Measurements from ENCODE around the gene TMED7. TPM values are rescaled to one million over a fixed set of nuclear protein-coding genes. Genes with fewer than 3 reads are reported as not detected.
"Not testable (repeated sequence)": the region's sequence is repeated elsewhere in the genome, so short reads cannot be mapped to it uniquely, and the experiment has no call there.

TMED7 gene
- total RNA-seq, 8 experiments from 2014 or later, result 44.5 to 110 (median 67.5) TPM

DNA sequence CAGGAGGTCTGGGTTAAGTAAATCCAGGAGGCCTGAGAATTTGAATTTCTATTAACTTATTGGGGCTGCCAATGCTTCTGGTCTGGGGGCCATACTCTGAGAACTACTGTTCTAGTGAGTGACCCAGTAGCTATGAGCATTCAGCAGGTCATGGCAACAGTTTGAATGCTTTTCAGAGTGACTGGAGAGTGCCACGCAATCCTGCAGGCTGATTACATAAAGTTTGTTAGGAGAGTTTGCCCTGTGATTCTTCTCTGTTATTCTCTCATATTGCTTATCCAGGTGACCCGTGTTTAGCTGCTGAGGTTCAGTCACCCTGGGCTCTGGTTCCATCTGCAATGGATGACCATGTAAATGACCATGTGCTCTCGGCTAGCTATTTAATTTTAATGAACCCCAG, 22.2 kb upstream of the TMED7 start:
- Histone ChIP-seq H3K4me3 (no peak overlapping the region), H3K4me1 (replicated peaks in 1 of 2) (no peaks in the 10 kb centered on the region), H3K27ac (no peak overlapping the region)
- in situ Hi-C loops (cut with MboI; ENCODE audit: low pct_unique_long_range_greater_than_20kb in 2 of 9, low sequenced_read_pairs in 9 of 9, unreplicated experiment in 9 of 9), result loop anchor here in 1 of 9 experiments (10.0 kb wide), 1 partner anchor 187 kb away; no protein-coding TSS in a partner anchor
- ATAC-seq (replicated peaks in 6 of 8), result peak in 1 of 8 experiments; percentile 87
- 0 to 100% (median 36%) methylated on average over 1 to 2 of the region's 3 CpGs; no CpG with 5 or more reads in 2 of the 10 experiments for WGBS, 10 experiments

DNA sequence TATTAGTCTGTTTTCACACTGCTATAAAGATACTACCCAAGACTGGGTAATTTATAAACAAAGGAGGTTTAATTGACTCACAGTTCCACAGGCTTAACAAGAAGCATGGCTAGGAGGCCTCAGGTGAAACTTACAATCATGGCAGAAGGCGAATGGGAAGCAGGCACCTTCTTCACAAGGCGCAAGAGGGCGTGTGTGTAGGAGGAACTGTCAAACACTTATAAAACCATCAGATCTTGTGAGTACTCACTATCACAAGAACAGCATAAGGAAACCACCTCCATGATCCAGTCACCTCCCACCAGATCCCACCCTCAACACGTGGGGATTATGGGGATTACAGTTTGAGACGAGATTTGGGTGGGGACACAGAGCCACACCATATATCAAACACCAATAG, 19.6 kb upstream of the TMED7 start:
- H3K4me3 ChIP-seq; H3K4me1 ChIP-seq (replicated peaks in 1 of 2); H3K27ac ChIP-seq; ATAC-seq (replicated peaks in 6 of 8): not testable (repeated sequence)
- 17 to 100% (median 74%) methylated on average over 1 to 3 of the region's 5 CpGs; no CpG with 5 or more reads in 2 of the 10 experiments for WGBS, 10 experiments
- in situ Hi-C loops (cut with MboI; ENCODE audit: low pct_unique_long_range_greater_than_20kb in 2 of 9, low sequenced_read_pairs in 9 of 9, unreplicated experiment in 9 of 9), result loop anchor here in 1 of 9 experiments (10.0 kb wide), 1 partner anchor 189 kb away; no protein-coding TSS in a partner anchor

DNA sequence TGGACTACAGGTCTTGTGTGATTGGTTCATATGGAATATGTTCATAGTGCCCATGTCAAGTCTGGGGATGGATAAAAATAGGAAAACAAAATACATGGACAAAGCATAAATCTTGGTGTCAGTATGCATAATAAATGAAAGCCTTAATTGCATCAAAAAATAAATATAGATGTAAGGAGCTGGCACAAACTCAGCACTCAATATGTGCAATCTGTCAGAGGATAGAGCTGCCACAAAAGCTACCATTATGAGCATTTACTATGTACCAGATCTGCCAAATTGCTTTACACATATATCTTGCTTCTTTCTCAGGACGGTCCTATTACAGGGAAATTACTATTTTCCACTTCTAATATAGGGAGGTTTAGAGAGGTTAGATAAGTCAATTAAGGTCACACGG, 18.2 kb upstream of the TMED7 start:
- 20 to 100% (median 74%) methylated on average over 1 to 2 of the region's 2 CpGs; no CpG with 5 or more reads in 2 of the 10 experiments for WGBS, 10 experiments
- no peak overlapping the region for H3K4me3 ChIP-seq
- in situ Hi-C loops (cut with MboI; ENCODE audit: low pct_unique_long_range_greater_than_20kb in 2 of 9, low sequenced_read_pairs in 9 of 9, unreplicated experiment in 9 of 9), result loop anchor here in 1 of 9 experiments (10.0 kb wide), 1 partner anchor 191 kb away; no protein-coding TSS in a partner anchor
- no peaks in the 10 kb centered on the region for H3K4me1 ChIP-seq (replicated peaks in 1 of 2)
- ATAC-seq (replicated peaks in 6 of 8), result no peak
- H3K27ac ChIP-seq, result no peak overlapping the region

DNA sequence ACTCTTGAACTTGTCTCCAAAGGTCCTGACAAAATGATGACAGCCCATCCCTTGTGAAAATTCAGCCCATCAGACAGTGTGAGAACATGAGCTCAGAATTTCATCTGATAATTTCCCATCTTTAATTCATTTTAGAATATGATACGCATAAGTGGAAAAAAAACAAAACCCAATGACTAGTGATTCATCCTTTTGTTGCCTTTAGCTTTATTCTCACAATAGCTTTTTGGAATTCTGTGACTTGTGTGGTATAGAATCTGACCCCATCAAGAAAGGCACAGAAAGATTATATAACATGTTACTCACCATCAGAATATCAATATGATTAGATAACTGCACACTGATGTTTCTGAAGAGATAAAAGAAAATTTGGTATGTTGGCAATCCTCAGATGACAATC, 16.1 kb upstream of the TMED7 start:
- no peak for ATAC-seq (replicated peaks in 6 of 8)
- H3K4me3 ChIP-seq, result no peak overlapping the region
- H3K27ac ChIP-seq, result no peak overlapping the region
- H3K4me1 ChIP-seq (replicated peaks in 1 of 2), result no peaks in the 10 kb centered on the region
- WGBS, 10 experiments, result 0 to 86% (median 67%) methylated on average over 1 of the region's 1 CpG; no CpG with 5 or more reads in 5 of the 10 experiments
- in situ Hi-C loops (cut with MboI; ENCODE audit: low pct_unique_long_range_greater_than_20kb in 2 of 9, low sequenced_read_pairs in 9 of 9, unreplicated experiment in 9 of 9), result loop anchor here in 1 of 9 experiments (10.0 kb wide), 1 partner anchor 193 kb away; no protein-coding TSS in a partner anchor

DNA sequence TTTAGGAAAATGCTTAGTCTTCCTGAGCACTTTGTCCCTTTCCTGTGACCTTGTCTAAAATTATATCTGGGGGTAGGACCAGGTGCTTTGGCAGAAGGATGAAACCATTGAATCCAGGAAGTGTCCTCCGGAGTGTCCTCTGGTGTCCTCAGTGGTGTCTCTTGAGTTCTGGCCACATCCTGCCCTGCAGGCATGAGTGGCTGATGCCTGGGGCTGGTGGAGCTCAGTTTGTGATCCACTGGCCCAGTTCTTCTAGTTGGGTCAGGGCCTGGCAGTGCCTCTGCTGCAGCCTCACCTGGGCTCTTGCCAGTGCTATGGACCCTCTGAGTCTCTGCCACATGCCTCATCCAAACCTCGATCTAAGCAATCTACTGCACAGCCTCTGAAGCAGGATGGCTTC, 14.4 kb upstream of the TMED7 start:
- no peak for ATAC-seq (replicated peaks in 6 of 8)
- H3K4me3 ChIP-seq, result no peak overlapping the region
- no peak overlapping the region for H3K27ac ChIP-seq
- in situ Hi-C loops (cut with MboI; ENCODE audit: low pct_unique_long_range_greater_than_20kb in 2 of 9, low sequenced_read_pairs in 9 of 9, unreplicated experiment in 9 of 9), result loop anchor here in 1 of 9 experiments (10.0 kb wide), 1 partner anchor 195 kb away; no protein-coding TSS in a partner anchor
- H3K4me1 ChIP-seq (replicated peaks in 1 of 2), result peaks cover 0 to 4% of the 10 kb centered on the region in 2 donors
- WGBS, 10 experiments, result 71 to 100% (median 90%) methylated on average over 1 of the region's 2 CpGs; no CpG with 5 or more reads in 6 of the 10 experiments

DNA sequence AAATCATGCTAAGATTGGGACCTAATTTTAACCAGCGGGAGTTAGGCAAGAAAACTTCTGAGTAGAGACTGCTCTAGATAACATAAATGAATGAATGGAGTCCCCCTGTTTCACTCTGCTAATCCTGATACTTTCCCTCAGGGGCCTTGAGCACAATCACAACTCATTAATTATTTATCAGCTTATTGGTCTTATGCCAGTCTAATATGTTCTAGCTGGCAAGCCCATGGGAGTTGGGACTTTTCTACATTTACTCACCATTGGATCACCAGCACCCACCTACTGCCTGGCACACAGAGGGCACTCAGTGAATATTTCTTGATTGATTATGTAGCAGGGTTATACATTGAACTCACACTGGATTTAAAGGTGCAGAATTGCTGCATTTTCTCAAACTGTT, 13.5 kb upstream of the TMED7 start:
- H3K4me1 ChIP-seq (replicated peaks in 1 of 2), result peaks cover under 1 to 4% of the 10 kb centered on the region in 2 donors
- ATAC-seq (replicated peaks in 6 of 8), result no peak
- H3K27ac ChIP-seq, result no peak overlapping the region
- in situ Hi-C loops (cut with MboI; ENCODE audit: low pct_unique_long_range_greater_than_20kb in 2 of 9, low sequenced_read_pairs in 9 of 9, unreplicated experiment in 9 of 9), result no loop called here
- 100% methylated on average over 1 of the region's 1 CpG; no CpG with 5 or more reads in 7 of the 10 experiments for WGBS, 10 experiments
- H3K4me3 ChIP-seq, result no peak overlapping the region

DNA sequence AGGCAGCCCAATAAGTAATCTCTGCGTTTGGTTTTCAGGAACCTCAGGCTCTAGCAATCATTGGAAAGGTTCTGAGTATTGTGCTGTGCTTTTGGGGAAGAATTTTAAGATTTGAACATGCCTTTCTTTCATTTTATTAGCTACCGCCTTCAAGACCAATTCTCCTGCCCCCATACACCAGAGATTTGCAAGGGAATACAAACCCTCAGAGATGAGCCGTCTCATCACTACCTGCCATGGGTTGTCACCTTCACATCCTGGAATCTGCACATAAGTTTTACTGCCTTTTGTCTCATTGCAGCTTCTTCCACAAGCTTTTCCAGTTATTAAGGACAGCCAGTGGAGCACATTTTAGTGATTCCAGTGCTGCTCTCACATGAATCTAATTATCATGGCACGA, 11.7 kb upstream of the TMED7 start:
- Histone ChIP-seq H3K4me3 (no peak overlapping the region), H3K27ac (no peak overlapping the region), H3K4me1 (replicated peaks in 1 of 2) (peaks cover 4 to 5% of the 10 kb centered on the region in 2 donors)
- WGBS, 10 experiments, result 22 to 100% (median 93%) methylated on average over 1 to 4 of the region's 4 CpGs; no CpG with 5 or more reads in 3 of the 10 experiments
- ATAC-seq (replicated peaks in 6 of 8), result no peak
- in situ Hi-C loops (cut with MboI; ENCODE audit: low pct_unique_long_range_greater_than_20kb in 2 of 9, low sequenced_read_pairs in 9 of 9, unreplicated experiment in 9 of 9), result no loop called here

DNA sequence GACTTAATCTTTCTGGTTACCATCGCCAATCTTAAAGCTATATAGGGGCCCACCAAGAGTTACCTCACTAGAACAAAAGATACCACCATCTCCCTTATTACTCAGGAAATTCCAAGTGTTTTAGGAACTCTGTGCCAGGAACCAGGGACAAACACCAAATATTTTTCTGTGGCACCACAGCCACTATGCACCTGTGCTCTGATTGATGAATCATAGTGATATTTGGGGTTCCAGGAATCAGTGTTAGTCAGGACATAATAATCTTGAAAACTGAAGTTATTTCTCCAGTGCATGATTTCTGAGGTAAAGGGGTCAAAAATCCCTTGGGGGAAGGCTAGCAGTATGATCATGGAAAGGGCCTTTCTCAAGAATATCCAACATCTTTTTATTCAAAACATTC, 10.2 kb upstream of the TMED7 start:
- no peak overlapping the region for H3K4me3 ChIP-seq
- no peak overlapping the region for H3K27ac ChIP-seq
- in situ Hi-C loops (cut with MboI; ENCODE audit: low pct_unique_long_range_greater_than_20kb in 2 of 9, low sequenced_read_pairs in 9 of 9, unreplicated experiment in 9 of 9), result no loop called here
- H3K4me1 ChIP-seq (replicated peaks in 1 of 2), result peaks cover 4 to 5% of the 10 kb centered on the region in 2 donors
- ATAC-seq (replicated peaks in 6 of 8), result no peak
- WGBS, 10 experiments, result 43 to 100% (median 88%) methylated on average over 1 of the region's 1 CpG; no CpG with 5 or more reads in 6 of the 10 experiments

DNA sequence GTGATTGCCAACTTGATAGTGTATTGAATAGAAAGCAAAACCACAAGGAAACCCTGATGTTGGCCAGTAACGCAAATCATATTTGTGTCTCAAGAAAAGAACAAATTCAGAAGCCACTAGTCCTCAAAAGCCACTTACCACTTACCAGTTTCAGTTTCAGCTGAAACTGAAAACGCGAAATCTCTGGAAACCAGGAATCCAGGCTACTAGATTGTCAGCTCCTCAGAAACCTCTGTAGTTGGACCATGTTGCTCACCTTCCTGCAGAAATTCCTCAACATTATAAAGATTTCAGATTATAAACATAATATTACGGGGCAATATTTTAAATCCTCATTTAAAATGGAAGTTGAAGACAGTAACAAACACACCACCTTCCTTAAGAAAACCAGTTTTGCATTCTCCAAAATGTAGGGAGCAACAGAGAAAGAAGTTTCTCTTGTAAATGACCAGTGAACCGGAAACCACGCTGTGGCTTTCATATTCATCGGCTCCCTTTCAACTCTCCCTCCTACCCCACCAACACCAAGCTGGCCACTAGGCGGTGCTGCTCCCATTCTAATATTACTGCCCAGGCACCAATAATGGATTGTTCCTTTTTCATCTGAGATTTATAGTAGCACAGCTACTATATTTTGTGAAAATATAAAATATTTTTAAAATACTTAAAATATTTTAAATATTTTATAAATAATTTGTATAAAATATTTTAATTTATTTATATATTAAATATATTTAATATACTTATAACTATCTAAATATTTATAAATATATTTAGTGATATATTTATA, 8.7 kb upstream of the TMED7 start:
- peaks cover 4 to 5% of the 10 kb centered on the region in 2 donors for H3K4me1 ChIP-seq (replicated peaks in 1 of 2)
- in situ Hi-C loops (cut with MboI; ENCODE audit: low pct_unique_long_range_greater_than_20kb in 2 of 9, low sequenced_read_pairs in 9 of 9, unreplicated experiment in 9 of 9), result no loop called here
- peak overlapping the region in 2 of 5 donors; percentile 4 to 22 for H3K4me3 ChIP-seq
- 5 to 86% (median 18%) methylated on average over 1 to 8 of the region's 8 CpGs for WGBS, 10 experiments
- H3K27ac ChIP-seq, result no peak overlapping the region
- ATAC-seq (replicated peaks in 6 of 8), result peak; percentile 95 to 100 (median 98)

DNA sequence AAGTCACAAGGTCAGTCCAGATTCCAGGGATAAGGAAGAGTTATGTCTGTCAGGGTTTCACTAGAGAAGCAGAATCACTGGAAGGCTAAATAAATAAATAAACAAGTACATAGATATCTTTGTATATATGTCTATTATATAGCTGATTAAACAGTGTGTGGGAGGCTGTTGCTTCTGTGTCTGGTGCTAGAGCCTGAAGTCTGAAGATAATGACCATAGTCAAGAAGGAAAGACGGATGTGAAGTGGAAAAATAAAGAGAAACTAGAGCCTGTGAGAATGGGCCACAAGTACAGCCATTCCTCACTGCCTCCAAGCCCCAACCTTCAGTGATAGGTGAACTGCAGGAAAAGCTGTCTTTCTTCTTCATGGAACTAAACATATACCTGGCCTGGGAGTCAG, 4.1 kb upstream of the TMED7 start:
- in situ Hi-C loops (cut with MboI; ENCODE audit: low pct_unique_long_range_greater_than_20kb in 2 of 9, low sequenced_read_pairs in 9 of 9, unreplicated experiment in 9 of 9), result no loop called here
- ATAC-seq (replicated peaks in 6 of 8), result no peak
- Histone ChIP-seq H3K4me3 (no peak overlapping the region), H3K4me1 (replicated peaks in 1 of 2) (peaks cover 5 to 6% of the 10 kb centered on the region in 2 donors), H3K27ac (no peak overlapping the region)
- 50 to 100% (median 82%) methylated on average over 1 of the region's 1 CpG; no CpG with 5 or more reads in 3 of the 10 experiments for WGBS, 10 experiments

DNA sequence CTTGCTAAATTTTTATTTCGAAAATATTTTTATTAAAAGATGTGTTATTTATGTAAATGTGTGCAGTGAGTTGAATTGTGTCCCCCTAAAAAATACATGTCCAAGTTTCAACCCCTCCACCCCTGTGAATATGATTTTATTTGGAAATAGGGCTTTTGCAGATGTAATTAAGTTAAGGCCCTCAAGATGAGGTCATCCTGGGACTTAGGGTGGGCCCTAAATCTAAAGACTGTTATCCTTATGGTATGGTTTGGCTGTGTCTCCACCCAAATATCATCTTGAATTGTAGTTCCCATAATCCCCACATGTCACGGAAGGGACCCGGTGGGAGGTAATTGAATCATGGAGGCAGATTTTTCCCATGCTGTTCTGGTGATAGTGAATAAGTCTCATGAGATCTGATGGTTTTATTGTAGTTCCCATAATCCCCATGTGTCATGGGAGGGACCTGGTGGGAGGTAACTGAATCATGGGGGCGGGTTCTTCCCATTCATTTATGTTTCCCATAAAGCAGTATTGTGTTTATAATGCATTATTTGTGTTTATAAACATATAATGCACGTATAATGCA, 1.5 kb upstream of the TMED7 start:
- WGBS, 10 experiments, result 69 to 100% (median 84%) methylated on average over 1 to 5 of the region's 5 CpGs; no CpG with 5 or more reads in 2 of the 10 experiments
- no peak overlapping the region for H3K4me3 ChIP-seq
- no peak overlapping the region for H3K27ac ChIP-seq
- peaks cover 14 to 29% of the 10 kb centered on the region in 2 donors for H3K4me1 ChIP-seq (replicated peaks in 1 of 2)
- no peak for ATAC-seq (replicated peaks in 6 of 8)
- in situ Hi-C loops (cut with MboI; ENCODE audit: low pct_unique_long_range_greater_than_20kb in 2 of 9, low sequenced_read_pairs in 9 of 9, unreplicated experiment in 9 of 9), result no loop called here

DNA sequence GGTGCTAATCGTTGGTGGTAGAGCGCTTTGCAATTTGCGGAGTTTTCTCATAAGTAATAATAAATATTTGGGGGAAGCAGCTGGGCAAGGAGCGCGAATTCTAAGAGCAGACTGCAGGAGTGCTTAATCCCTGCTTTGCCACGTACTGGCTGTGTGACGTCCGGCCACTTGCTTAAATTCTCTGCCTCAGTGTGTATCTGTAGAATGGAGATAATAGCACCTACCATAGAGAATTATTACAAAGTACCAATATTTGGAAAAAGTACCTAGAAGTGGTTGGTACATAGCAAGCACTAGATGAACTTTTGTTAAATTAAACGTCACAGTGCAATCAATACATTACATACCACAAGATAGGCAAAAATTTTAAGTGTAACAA, 598 bp upstream of the TMED7 start:
- Histone ChIP-seq H3K27ac (peak overlapping the region; percentile 82 to 88), H3K4me1 (replicated peaks in 1 of 2) (peaks cover 19 to 37% of the 10 kb centered on the region in 2 donors), H3K4me3 (peak overlapping the region; percentile 83 to 97 (median 90))
- in situ Hi-C loops (cut with MboI; ENCODE audit: low pct_unique_long_range_greater_than_20kb in 2 of 9, low sequenced_read_pairs in 9 of 9, unreplicated experiment in 9 of 9), result no loop called here
- 0 to 2% (median 0%) methylated on average over 1 to 7 of the region's 9 CpGs; no CpG with 5 or more reads in 1 of the 10 experiments for WGBS, 10 experiments
- ATAC-seq (replicated peaks in 6 of 8), result peak; percentile 13 to 44 (median 28)

DNA sequence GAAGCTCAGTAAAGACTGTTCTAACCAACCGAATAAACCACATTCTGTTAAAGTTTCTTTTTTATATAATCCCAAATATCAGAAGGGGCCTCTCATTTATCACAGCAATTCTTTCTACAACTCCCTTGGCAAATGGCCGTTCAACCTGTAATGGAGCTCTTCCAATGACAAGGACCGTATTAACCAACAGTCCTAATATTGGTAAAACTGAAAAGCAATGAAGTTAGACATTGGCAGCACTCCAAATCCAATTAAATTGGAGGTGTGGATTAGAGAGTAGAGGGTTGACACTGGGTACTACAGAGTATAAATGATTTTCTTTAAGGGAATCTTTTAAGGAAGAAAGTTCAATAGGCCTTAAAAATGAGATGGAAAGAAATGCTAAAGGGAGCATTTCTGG, 842 bp downstream of the TMED7 start:
- peaks cover 20 to 40% of the 10 kb centered on the region in 2 donors for H3K4me1 ChIP-seq (replicated peaks in 1 of 2)
- H3K27ac ChIP-seq, result peak overlapping the region; percentile 95
- no peak for ATAC-seq (replicated peaks in 6 of 8)
- in situ Hi-C loops (cut with MboI; ENCODE audit: low pct_unique_long_range_greater_than_20kb in 2 of 9, low sequenced_read_pairs in 9 of 9, unreplicated experiment in 9 of 9), result no loop called here
- H3K4me3 ChIP-seq, result peak overlapping the region; percentile 83 to 97 (median 90)
- 0 to 36% (median 14%) methylated on average over 2 to 3 of the region's 3 CpGs; no CpG with 5 or more reads in 2 of the 10 experiments for WGBS, 10 experiments

Measured in motor neuron (in vitro differentiated cells).